Measurements from ENCODE around the gene CDCP2. TPM values are rescaled to one million over a fixed set of nuclear protein-coding genes. Genes with fewer than 3 reads are reported as not detected.
A peak's percentile ranks its signal among the peaks of the same experiment; 100 is the strongest.

Gene CDCP2
- total and polyA plus RNA-seq, 4 donors, result 0.06 to 0.08 TPM; not detected in 2

- H3K27me3 ChIP-seq (ENCODE audit: control insufficient read depth, insufficient read depth, low read length), result no peaks in the 10 kb centered on the region
- no peaks in the 10 kb centered on the region for H3K4me1 ChIP-seq (ENCODE audit: control insufficient read depth, insufficient read depth, low read length)
- no peaks in the 10 kb centered on the region for H3K36me3 ChIP-seq (ENCODE audit: control insufficient read depth, insufficient read depth, low read length)
- H3K4me3 ChIP-seq (ENCODE audit: low read depth, low read length), result no peak overlapping the region
- H3K27ac ChIP-seq (ENCODE audit: low read depth, low read length), result no peak overlapping the region
- no peaks in the 10 kb centered on the region for H3K9me3 ChIP-seq (ENCODE audit: control insufficient read depth, insufficient read depth, low read length)
- WGBS (ENCODE audit: insufficient coverage), result 100% methylated on average over 2 of the region's 4 CpGs
- no peak for DNase-seq (ENCODE audit: low read depth in 4 of 6, low spot score in 6 of 6)
These were observed 7.0 kb upstream of the CDCP2 start for GRCh38 chr1:54159733-54160316.

GRCh38 chr1:54158071-54158470, 5.3 kb upstream of the CDCP2 start:
- H3K4me1 ChIP-seq (ENCODE audit: control insufficient read depth, insufficient read depth, low read length), result peaks cover 8% of the 10 kb centered on the region
- H3K9me3 ChIP-seq (ENCODE audit: control insufficient read depth, insufficient read depth, low read length), result no peaks in the 10 kb centered on the region
- WGBS (ENCODE audit: insufficient coverage), result 81% methylated on average over 3 of the region's 3 CpGs
- no peaks in the 10 kb centered on the region for H3K27me3 ChIP-seq (ENCODE audit: control insufficient read depth, insufficient read depth, low read length)
- no peak overlapping the region for H3K4me3 ChIP-seq (ENCODE audit: low read depth, low read length)
- H3K36me3 ChIP-seq (ENCODE audit: control insufficient read depth, insufficient read depth, low read length), result no peaks in the 10 kb centered on the region
- DNase-seq (ENCODE audit: low read depth in 4 of 6, low spot score in 6 of 6), result no peak
- H3K27ac ChIP-seq (ENCODE audit: low read depth, low read length), result no peak overlapping the region

DNA sequence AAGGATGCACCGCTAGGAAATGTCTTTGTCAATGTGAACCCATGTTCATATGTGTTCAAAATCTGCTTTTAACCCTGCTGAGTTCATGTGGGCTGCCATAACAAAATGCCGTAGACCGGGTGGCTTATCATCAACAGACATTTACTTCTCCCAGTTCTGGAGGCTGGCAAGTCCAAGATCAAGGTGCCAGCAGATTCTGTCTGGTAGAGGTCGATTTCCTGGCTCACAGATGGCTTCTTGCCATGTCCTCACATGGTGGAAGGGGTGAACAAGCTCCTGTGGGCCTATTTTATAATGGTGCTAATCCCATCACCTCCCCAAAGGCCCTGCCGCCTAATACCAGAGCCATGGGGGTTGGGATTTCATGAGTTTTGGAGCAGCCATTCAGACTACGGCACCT, 4.6 kb upstream of the CDCP2 start:
- no peaks in the 10 kb centered on the region for H3K9me3 ChIP-seq (ENCODE audit: control insufficient read depth, insufficient read depth, low read length)
- H3K27ac ChIP-seq (ENCODE audit: low read depth, low read length), result no peak overlapping the region
- H3K4me1 ChIP-seq (ENCODE audit: control insufficient read depth, insufficient read depth, low read length), result peaks cover 8% of the 10 kb centered on the region
- no peak for DNase-seq (ENCODE audit: low read depth in 4 of 6, low spot score in 6 of 6)
- H3K36me3 ChIP-seq (ENCODE audit: control insufficient read depth, insufficient read depth, low read length), result no peaks in the 10 kb centered on the region
- no peak overlapping the region for H3K4me3 ChIP-seq (ENCODE audit: low read depth, low read length)
- no peaks in the 10 kb centered on the region for H3K27me3 ChIP-seq (ENCODE audit: control insufficient read depth, insufficient read depth, low read length)
- WGBS (ENCODE audit: insufficient coverage), result 85% methylated on average over 4 of the region's 6 CpGs

DNA sequence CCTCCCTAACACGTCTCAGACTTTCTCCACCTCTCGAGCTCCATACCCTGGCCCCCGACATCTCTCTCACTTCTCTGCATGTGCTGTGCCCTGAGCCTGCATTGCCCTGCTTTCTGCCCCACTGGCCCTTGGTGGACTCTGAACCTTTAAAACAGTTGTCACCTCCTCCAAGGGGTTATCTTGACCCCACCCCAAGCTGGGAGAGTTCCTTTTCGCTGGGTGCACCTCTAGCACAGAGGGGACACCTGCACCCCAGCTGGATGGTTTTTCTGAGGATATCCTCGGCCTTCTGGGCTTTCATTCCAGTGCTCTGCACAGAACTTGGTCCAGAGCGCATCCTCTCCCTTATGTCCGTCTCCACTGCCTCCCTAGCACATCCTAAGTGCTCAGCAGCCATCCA, 4.2 kb upstream of the CDCP2 start:
- Histone ChIP-seq H3K36me3 (ENCODE audit: control insufficient read depth, insufficient read depth, low read length) (no peaks in the 10 kb centered on the region), H3K27me3 (ENCODE audit: control insufficient read depth, insufficient read depth, low read length) (no peaks in the 10 kb centered on the region), H3K9me3 (ENCODE audit: control insufficient read depth, insufficient read depth, low read length) (no peaks in the 10 kb centered on the region), H3K4me3 (ENCODE audit: low read depth, low read length) (no peak overlapping the region), H3K4me1 (ENCODE audit: control insufficient read depth, insufficient read depth, low read length) (peaks cover 8% of the 10 kb centered on the region), H3K27ac (ENCODE audit: low read depth, low read length) (no peak overlapping the region)
- no peak for DNase-seq (ENCODE audit: low read depth in 4 of 6, low spot score in 6 of 6)
- 97% methylated on average over 7 of the region's 7 CpGs for WGBS (ENCODE audit: insufficient coverage)

DNA sequence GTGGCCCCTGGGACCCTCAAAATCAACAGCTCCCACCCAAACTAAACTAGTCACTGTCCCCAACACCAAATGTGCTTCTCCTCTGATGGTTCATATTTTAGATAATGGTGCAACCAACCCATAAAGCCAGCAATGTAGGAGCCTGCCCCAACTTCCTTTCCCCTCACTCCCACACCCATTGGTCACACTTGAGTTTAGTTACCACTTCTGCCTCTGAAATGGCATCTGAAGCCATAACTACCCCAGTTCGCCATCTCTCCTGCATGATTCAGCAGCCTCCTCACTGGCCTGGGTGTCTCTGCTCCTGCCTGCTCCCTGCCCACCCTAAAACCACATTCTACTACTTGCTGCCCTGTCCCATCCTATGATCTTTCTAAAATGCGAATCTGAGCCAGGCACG, 3.4 kb upstream of the CDCP2 start:
- Histone ChIP-seq H3K4me1 (ENCODE audit: control insufficient read depth, insufficient read depth, low read length) (peaks cover 8% of the 10 kb centered on the region), H3K9me3 (ENCODE audit: control insufficient read depth, insufficient read depth, low read length) (no peaks in the 10 kb centered on the region), H3K36me3 (ENCODE audit: control insufficient read depth, insufficient read depth, low read length) (no peaks in the 10 kb centered on the region), H3K27me3 (ENCODE audit: control insufficient read depth, insufficient read depth, low read length) (no peaks in the 10 kb centered on the region), H3K4me3 (ENCODE audit: low read depth, low read length) (no peak overlapping the region), H3K27ac (ENCODE audit: low read depth, low read length) (no peak overlapping the region)
- DNase-seq (ENCODE audit: low read depth in 4 of 6, low spot score in 6 of 6), result no peak
- WGBS (ENCODE audit: insufficient coverage), result 93% methylated on average over 1 of the region's 3 CpGs

DNA sequence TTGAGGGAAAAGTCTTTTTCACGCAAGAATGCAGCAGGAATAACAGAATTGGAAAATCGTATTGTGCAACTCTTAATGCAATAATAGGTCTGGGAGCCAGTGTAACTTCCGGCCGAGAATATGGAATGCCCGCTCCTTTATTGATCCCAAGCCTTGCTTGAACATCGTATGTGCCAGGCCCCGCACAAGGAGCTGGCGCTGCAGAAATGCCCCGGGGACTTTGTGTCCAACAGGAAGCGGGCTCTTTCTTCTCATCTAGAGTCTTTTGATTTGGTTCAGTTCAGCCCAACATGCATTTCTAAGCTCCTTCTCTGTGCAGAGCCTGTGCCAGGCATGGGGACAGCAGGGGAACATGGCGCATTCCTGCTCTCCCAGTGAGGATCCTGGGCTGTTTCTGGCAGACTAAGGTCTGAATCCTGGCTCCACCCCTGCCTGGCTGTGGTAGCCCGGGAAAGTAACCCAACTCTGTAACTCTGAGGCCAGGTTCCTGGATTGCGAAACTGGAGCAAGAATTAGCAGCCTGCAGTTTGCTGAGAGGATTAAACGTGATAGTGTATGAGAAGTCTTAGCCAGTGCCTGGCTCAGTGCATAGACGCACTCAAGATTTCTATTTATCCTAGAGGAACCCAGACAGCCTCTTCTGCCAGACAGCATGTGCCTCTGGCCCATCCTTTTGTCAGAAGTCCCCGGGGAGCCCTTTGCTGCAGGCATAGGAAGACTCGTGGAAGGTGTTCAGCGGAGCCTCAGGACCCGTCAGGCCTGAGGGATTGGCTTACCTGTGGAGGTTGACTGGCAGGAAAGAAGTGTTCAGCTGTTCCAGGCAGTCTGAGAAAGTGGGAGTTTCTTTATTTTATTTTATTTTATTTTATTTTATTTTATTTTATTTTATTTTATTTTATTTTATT, 987 bp upstream of the CDCP2 start:
- Histone ChIP-seq H3K4me1 (ENCODE audit: control insufficient read depth, insufficient read depth, low read length) (peaks cover 8% of the 10 kb centered on the region), H3K9me3 (ENCODE audit: control insufficient read depth, insufficient read depth, low read length) (no peaks in the 10 kb centered on the region), H3K27me3 (ENCODE audit: control insufficient read depth, insufficient read depth, low read length) (no peaks in the 10 kb centered on the region), H3K27ac (ENCODE audit: low read depth, low read length) (no peak overlapping the region), H3K36me3 (ENCODE audit: control insufficient read depth, insufficient read depth, low read length) (no peaks in the 10 kb centered on the region), H3K4me3 (ENCODE audit: low read depth, low read length) (no peak overlapping the region)
- peak in 2 of 6 donors; percentile 21 to 70 for DNase-seq (ENCODE audit: low read depth in 4 of 6, low spot score in 6 of 6)
- WGBS (ENCODE audit: insufficient coverage), result 39% methylated on average over 18 of the region's 19 CpGs

DNA sequence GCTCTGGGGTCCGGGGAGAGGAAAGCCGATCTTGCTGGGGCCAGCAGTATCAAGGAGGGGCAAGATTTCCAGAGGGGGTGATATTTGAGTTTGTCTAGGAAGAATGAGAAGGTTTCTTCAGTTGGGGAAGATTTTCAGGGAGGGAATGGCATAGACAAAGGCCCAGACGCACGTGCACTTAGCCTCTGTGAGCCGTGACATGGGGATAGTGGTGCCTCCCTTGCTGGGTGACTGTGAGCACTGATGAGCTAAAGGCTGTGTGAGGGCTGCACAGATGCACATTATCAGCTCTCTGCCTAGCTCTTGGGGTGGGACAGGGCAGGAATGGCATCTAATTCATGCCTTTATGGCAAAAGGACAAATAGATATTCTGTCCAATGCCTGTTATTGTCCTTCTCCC, 1.8 kb downstream of the CDCP2 start:
- Histone ChIP-seq H3K9me3 (ENCODE audit: control insufficient read depth, insufficient read depth, low read length) (no peaks in the 10 kb centered on the region), H3K27ac (ENCODE audit: low read depth, low read length) (no peak overlapping the region), H3K27me3 (ENCODE audit: control insufficient read depth, insufficient read depth, low read length) (no peaks in the 10 kb centered on the region), H3K36me3 (ENCODE audit: control insufficient read depth, insufficient read depth, low read length) (no peaks in the 10 kb centered on the region), H3K4me1 (ENCODE audit: control insufficient read depth, insufficient read depth, low read length) (peaks cover 8% of the 10 kb centered on the region), H3K4me3 (ENCODE audit: low read depth, low read length) (no peak overlapping the region)
- no peak for DNase-seq (ENCODE audit: low read depth in 4 of 6, low spot score in 6 of 6)
- 57% methylated on average over 4 of the region's 5 CpGs for WGBS (ENCODE audit: insufficient coverage)

GRCh38 chr1:54149734-54150133, 3.1 kb downstream of the CDCP2 start:
- WGBS (ENCODE audit: insufficient coverage), result no CpG with 5 or more reads among the region's 3 CpGs
- Histone ChIP-seq H3K36me3 (ENCODE audit: control insufficient read depth, insufficient read depth, low read length) (no peaks in the 10 kb centered on the region), H3K4me1 (ENCODE audit: control insufficient read depth, insufficient read depth, low read length) (peaks cover 8% of the 10 kb centered on the region), H3K4me3 (ENCODE audit: low read depth, low read length) (no peak overlapping the region), H3K9me3 (ENCODE audit: control insufficient read depth, insufficient read depth, low read length) (no peaks in the 10 kb centered on the region), H3K27ac (ENCODE audit: low read depth, low read length) (no peak overlapping the region), H3K27me3 (ENCODE audit: control insufficient read depth, insufficient read depth, low read length) (no peaks in the 10 kb centered on the region)
- DNase-seq (ENCODE audit: low read depth in 4 of 6, low spot score in 6 of 6), result no peak

DNA sequence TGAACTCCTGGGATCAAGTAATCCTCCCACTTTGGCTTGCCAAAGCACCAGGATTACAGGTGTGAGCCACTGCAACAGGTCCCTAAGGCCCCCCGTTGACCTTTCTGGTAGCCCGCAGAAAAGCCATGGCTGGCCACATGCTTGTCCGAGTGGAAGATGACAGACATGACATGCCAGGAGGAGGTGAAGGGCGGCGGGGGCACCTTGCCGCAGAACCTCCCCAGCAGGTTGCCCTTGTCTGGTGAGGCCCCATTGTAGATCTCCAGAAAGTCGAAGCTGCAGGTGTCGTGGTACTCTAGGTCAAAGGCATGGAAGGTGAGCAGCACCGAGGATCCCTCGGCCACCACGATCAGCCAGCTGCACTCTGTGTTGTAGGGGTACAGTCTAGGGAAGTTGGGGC, 8.4 kb downstream of the CDCP2 start:
- 98% methylated on average over 11 of the region's 11 CpGs for WGBS (ENCODE audit: insufficient coverage)
- Histone ChIP-seq H3K27ac (ENCODE audit: low read depth, low read length) (no peak overlapping the region), H3K27me3 (ENCODE audit: control insufficient read depth, insufficient read depth, low read length) (no peaks in the 10 kb centered on the region), H3K36me3 (ENCODE audit: control insufficient read depth, insufficient read depth, low read length) (no peaks in the 10 kb centered on the region), H3K9me3 (ENCODE audit: control insufficient read depth, insufficient read depth, low read length) (no peaks in the 10 kb centered on the region), H3K4me3 (ENCODE audit: low read depth, low read length) (no peak overlapping the region), H3K4me1 (ENCODE audit: control insufficient read depth, insufficient read depth, low read length) (no peaks in the 10 kb centered on the region)
- DNase-seq (ENCODE audit: low read depth in 4 of 6, low spot score in 6 of 6), result no peak

Measured in spinal cord (tissue), 10 donors.